HG03135 (cell line): Measurements from ENCODE around the gene EIF2B2.

Source experiments
- ATAC-seq: cut with Tn5 transposase; IDR thresholded peaks from one replicate; pipeline ENCODE4 v1.9.1; 2021; ENCODE audit warnings: mild to moderate bottlenecking, moderate library complexity; ENCODE audit not compliant: unreplicated experiment

EIF2B2 gene

DNA sequence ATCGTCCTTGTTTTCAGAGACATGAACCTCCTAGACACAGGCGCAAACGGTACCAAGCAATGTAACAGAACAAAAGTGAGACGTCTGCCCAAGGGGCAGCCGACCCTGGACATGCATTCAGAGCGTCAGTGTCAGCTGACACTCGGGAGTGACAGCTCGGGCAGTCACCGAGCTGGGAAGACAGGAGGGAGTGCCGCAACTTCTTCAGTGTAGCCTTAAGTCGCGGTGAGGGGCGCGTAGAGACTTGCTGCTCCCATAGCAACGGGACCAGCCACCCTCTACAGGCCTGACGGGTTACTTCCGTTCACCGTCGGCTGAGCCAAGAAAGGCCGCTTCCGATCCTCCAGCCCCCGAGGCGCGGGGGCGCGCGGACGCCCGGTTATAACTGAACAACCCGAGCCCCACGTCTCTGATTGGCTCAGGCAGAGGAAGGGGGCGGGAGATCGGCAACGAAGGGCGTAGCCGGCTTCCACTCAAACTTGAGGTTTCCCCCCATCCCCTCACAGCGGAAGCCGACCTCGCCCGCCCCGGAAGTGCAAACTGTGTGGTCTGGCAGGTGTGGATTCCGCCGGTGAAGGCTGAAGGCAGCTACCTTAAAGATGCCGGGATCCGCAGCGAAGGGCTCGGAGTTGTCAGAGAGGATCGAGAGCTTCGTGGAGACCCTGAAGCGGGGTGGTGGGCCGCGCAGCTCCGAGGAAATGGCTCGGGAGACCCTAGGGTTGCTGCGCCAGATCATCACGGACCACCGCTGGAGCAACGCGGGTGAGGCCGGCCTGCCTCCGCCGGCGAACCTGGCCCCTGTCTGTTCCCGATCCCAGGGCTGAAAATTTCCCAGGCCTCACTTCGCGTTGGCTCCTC lies at the start of gene EIF2B2:
TSS of gene EIF2B2 (plus strand) at position 530 of the 858 bp plus-strand sequence. CDS start at position 600, 70 bp downstream.
- ATAC-seq: peak; percentile 98

DNA sequence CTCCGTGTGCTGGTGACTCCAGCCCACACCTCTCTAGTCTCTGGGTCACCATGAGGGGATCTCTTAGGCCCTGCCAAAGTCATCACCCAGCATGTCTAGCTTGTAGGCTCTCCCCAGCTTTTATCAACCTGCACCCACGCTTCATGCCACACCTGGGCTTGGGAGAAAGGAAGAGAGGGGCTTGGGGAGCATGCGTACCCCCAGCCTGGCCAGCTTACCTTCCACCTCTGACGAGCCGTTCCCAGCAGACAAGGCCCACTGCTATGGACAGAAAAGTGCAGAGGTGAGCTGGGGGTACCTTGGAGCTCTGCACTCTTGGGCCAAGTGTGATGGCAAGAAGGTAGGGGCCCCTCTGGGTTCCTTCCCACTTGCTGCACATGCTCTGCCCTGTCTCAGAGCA lies 49.0 kb upstream of the EIF2B2 start:
- no peak for ATAC-seq

DNA sequence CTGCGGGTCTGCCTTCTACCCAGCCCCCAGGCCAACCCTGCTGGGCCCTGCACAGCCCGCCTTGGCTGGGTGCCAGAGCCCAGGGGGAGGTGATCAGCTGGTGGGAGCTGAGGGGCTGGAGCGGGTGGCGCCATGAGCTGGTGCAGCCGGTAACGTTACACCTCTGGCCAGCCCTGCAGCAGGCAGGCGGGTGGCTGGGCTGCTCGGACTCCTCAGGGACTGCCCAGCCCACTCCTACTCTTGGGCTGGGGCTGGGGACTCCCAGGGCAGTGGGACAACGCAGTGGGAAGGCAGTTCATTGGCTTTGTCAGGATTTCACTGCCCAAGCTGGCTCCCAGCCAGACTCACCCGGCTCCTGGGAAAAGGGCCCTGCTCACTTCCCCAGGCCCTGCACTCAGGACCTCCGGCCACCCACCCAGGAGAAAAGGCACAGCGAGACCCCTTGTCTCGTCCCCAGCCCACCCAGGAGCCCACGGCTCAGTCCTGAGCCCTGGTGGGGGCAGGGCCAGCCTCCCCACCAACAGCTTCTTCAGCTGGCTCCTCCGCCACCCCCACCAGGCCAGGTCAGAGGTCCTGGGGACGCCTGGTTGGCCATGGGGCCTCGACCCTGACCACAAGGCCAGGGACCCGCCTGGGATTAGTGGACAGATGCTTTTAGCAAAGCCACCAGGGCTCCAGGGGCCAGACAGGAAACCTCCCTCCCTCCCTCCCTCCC lies 48.3 kb upstream of the EIF2B2 start:
- no peak for ATAC-seq

DNA sequence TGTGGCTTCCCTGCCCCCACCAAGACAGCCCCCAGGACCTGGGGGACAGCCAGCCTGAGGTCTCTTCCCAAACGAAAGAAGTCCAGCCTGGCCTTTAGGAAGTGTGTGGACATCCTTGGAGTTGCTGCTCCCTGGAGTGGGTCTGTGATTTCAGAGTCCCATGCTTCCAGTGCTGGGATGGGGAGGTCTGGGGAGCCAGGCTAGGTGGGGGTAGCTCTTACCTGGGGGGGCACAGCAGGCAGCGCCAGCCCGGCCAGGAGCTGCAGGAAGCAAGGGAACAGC lies 47.8 kb upstream of the EIF2B2 start:
- no peak for ATAC-seq

DNA sequence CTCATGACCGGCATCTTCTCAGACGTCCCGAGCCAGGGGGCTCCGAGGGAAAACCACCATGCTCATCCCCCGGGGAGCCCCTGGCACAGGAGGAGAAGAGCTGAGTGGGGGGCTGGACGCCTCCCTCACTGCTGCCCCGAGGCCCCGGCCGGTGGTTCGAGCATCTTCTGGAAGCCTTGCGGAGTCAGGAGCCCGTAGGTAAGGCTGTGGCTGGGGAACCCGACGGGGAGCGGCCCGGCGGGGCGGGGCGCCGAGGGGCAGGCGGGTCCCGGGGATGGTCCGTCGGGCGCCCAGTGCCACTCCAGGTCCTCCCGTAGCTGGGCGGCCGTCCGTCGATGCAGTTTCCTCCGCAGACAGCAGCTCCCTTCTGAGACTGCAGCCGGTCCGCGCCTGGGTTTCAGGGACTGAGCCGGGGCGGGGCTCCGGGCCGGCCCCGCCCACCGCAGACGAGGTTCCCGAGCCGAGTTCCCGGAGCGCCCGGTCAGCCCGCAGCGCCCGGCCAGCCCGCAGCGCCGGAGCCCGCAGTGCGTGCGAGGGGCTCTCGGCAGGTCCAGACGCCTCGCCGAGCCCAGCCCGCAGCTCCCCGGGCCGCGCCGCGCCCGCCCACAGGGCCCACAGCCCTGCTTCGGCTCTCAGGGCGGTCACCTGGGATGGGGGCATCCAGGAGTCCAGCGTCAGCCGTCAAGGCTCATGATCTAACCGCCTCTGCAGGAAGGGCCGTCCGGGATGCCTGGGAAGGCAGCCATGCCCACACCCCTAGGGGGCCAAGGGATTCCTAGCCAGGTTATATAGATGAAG lies 47.3 kb upstream of the EIF2B2 start, which contains the start of gene PGF:
TSS of gene PGF (minus strand) at position 369 of the 798 bp plus-strand sequence. CDS start at position 14, 355 bp downstream.
- ATAC-seq: no peak

DNA sequence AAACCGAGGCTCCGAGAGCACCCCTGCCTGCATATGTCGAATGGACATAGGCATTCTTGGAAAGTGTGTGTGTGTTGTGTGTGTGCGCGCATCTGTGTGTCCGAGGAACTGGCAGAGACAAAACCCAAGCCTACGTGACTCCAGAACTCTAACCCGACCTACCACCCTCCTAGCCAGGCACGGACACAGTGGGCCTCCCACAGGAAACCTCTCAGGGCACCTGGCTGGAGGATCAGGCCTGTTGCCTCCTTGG lies 46.8 kb upstream of the EIF2B2 start:
- ATAC-seq: no peak

DNA sequence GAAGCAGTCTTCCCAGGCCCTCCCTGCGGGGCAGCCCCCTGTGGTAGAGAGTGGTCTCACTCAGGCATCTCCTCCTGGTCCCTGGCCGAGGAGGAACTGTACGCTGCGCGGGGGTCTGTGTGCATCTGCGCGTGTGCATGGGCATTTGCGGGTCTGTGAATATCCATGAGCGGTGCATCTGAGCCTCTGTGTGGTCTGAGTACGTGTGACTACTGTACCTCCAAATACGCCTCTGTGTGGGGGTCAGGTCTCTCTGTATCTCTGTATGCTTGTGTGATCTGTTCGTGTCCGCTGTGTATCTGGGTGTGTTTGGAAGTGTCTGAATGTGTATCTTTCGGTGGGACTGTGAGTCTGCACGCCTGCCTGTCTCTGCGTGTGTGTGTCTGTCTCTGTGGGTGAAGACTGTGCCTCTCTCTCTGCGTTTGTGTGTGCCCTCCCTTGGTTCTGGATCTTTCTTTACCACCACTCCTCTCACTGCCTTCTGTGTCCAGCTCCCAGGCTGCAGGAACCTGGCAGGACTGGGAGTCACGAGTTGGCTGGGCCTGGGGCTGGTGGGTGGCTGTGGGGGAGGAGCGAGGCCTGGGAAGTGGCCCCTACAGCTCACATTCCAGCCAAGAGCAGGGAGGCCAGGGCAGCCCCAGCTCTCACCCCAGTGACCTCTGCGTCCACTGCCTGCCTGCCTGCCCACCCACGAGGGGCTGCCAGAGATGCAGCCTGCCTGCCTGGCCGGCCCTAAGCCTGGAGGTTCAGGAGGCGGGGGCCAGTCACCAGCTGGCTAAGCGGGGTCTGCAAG lies 46.2 kb upstream of the EIF2B2 start:
- ATAC-seq: no peak

DNA sequence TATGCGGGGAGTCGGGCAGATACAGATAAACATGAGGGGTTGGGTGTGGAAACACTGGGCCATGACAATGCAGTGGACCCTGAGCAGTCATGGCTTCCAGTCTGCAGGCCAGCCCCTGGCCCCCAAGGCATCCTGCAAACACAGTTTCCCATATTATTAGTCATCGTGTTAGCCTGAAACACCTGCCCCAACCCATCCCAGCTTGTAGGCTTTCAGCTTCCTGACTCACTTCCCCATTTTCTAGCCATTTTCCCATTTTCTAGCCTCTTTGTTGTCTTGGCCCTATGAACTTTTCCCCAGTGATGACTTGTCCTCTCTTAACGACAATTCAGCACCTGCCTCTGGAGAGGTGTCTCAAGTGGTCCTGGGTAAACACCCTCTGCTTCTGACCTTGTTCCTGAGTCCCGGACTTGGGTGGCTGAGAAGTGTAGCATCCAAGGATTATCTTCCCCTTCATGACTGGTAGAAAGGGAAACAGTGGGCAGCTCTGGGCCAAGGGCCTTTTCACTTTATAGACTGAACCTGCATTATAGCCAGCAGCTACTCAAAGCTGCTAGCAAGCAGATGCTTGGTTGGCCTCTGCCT lies 43.0 kb upstream of the EIF2B2 start:
- no peak for ATAC-seq

DNA sequence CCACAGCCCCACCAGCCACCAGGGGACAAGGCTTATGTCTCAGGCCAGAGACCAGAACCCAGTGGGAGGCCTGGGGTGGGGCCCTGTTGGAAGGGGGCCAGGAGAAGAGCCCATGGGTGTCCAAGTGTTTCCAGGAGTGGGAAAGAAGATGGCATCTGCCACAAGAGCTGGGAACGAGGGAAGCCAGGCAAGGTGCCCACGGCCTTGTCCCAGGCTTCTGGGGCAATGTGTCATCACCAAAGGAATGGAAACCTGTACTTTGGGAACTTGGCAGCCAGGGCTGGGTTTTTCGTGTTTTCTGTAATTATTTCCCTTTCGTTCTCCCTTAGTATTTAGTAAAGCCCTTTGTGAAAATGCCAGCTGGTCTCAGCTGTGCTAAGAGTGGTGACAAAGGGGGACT lies 42.0 kb upstream of the EIF2B2 start:
- no peak for ATAC-seq

DNA sequence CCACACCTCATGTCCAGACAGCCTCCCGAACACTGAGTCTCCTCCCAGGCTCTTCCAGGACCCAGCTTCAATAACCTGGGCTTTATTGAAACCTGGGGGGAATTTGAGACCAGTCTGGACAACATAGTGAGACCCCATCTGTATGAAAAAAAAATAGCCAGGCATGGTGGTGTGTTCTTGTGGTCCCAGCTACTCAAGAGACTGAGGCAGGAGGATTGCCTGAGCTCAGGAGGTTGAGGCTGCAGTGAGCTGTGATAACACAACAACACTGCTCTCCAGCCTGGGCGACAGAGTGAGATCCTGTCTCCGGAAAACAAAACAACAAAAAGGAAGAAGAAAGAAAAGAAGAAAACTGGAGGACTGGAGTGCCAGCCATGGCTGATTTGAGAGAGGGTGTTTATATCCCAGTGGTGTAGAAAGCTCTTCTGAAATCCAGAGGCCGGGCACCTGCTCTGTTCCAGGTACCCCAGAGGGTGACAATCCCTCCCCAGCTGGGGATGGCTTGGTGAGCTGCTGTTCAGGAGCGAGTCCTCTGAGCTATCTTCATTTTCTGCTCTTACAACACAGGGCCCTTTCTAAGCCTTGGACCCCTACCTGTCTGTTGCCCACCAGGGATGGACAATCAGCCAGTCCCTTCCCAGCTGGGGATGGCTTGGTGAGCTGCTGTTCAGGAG lies 41.3 kb upstream of the EIF2B2 start:
- ATAC-seq: no peak

DNA sequence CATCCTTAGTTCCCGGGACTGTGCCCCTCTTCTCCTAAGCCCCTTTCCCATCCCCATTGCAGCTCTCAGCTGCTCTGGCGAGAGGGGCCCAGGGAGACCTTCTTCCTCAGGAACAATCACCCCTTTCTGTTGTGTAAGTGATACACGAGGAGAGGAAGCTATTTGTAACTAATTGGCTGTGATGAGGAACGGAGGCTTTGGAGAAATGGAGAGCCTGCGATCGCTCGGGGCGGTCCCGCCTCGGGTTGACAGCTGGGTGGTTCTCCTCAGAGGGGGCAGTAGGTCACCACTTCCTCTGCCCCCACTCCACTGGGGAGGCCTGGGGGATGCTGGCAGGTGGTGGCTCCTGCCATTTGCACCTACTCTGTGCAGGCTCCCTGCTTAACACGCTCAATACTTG lies 40.7 kb upstream of the EIF2B2 start:
- ATAC-seq: no peak

DNA sequence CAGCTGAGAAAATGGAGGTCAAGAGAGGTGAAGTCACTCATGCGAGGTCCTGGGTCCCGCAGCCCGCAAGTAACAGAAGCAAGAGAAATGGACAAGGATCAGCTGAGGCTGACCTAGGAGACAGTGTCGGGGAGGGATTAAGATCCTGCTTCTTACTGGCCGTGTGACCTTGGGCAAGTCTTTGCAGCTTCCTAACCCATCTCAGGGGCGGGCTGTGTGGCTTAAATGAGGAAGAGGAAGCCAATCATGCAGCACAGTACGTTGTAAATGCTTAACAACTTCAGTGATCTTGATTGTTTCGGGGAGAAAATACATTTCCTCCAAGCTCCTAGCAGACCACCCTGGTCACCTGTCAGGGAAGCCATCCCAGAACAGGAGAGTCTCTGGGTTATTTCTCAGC lies 40.2 kb upstream of the EIF2B2 start:
- no peak for ATAC-seq

DNA sequence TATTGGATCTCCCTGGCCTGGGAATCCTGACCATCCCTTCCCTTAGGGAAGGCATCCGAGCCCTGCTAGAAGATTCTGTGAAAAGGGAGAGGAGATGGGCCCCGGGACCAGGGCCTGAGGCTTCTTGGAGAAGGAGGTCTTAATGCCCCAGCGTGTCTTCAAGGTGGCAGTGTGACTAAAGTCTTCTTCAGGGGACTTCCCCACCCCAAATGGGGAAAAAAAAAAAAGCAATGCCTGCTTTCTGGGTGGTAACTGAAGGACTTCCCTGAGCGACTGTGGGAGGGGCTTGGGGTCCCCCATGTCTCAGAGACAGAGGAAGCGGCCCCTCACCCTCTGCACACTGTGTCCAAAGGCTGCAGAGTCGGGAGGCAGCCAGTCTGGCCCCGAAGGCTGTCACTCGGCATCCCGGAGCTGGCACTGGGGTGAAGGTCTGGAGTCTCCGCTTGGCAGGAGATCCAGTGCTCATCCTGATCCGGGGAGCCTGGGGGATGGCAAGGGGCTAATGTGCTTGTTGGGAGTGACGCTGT lies 39.5 kb upstream of the EIF2B2 start:
- no peak for ATAC-seq

DNA sequence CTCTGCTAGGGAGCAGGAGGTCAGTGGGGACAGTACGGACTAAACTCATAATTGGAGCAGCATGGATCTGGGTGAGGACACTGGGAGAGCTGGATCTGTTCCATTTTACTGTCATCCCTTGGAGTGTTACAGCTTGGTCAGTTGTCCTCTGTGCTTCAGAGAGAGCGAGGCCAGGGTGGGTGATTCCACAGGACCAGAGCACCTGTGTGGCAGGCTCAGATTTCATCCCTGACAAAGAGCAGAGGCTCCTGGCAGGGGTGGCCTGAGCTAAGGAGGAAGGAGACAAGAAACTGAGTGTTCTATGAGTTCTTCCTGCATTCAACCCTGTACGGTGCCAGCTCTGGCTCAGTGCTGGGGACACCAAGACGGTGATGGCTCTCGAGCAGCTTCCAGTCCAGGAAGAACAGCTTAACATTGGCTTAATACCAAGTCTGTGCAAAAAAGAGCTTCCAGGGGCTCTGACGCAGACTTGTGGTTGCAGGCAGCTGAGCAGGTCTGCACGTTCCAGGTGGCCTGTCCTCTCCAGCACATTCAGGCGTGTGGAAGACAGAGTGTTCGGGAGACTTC lies 38.9 kb upstream of the EIF2B2 start:
- ATAC-seq: no peak

DNA sequence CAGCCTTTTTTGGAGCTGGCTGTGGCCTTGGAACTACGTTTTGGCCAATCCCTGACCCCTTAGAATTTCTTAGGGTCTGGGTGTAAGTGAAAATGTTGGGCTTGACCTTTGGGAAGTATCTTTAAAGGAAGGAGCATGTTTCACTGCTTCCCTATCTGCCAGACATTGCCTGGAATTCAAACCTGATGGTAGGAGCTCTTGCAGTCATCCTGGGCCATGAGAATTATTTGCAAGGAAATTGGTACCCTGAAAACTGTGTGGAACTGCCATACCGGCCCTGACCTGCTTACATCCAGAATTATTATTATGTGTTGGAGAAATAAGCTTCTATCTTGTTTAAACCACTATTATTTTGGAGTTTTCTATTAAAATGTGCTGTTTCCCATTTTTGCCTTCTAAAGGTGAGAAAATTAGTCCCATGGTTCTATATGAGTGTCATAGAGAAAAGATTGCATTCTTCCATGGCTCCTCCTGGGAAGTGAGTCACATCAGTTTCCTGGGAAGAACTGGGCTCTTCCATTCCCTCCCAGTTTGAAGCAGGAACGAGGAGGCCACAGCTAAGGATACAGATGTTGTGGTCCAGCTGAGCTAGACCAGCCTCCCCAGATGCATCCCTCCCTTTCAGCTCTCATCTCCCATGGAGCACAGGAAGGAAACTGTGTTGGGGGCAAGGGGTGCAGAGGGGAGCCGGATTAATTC lies 37.8 kb upstream of the EIF2B2 start:
- no peak for ATAC-seq

DNA sequence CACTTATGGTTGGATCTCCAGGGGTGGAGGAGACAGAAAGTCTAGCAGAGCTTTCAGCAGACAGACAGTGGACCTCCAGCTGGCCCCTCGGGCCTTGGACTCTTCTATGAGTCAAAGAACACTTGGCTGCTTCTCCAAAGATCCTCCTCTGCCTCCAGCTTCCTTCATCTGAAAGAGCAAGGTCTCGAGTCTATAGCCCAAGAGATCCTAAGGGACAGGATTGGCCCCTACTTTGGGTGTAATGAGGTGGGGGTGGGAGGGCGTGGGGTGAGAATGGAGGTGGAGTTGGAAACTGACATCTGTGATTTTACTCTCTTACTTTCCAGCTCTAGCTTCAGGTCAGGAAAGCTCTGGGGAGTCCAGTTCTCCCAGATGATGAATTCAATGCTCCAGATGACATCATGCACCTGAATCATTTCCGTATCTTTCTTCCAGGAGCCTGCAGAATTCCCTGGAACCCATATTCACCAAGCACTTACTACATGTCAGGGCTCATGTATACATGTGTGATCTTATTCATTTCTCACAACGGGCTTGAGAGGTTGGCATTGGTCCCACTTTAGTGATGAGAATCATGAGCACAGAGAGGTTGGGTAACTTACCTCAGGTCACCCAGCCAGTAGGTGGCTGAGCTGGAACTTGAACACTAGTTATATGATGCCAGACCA lies 37.1 kb upstream of the EIF2B2 start:
- ATAC-seq: no peak

DNA sequence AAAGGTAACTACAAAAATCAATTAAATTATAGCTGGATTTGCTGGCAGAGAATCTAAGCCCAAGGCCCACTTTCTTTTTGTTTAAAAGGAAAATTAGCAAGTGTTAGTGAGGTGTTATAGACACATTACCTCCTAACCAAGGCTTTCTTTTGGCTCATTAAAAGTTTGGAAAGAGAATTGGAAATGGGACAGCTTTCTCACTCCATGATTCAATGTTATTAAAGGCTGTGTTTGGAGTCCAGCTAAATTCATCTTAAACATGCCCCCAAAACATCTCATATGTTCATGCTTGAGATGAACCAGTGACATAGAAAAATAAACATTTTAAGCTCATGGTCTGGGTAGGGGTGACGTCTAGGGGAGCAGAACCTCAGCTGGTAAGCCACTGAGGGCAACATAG lies 33.9 kb upstream of the EIF2B2 start:
- ATAC-seq: no peak

DNA sequence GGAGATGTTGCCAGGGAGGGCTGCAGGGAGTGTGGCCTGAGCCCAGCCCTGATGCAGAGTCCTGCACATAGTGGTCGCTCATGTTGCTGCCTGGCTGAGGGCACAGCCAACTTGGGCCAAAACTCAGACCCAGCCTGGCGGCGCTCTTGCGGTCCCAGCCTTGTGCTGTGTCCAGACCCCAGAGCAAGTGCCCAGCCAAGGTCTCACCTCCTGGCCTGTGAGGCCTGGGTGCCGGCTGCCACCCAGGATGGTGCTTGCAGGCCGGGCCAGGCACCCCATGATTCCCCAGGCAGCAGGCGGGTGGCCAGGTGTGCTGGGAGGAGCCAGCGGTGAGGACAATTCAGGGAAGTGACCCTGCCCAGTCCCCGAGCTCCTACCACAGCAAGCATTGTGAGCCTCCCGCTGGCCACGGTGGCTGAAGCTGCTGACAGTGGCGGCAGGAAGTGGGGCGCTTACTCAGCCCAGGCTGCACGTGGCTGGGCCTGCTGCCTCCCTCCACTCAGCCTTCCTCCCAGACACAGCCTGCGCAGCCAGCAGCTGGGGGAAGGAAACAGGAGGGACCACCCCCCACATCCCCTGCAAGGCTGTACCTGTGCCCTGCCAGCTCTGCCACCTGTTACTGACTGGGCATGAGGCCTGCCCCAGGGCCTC lies 29.6 kb upstream of the EIF2B2 start:
- ATAC-seq: no peak
